HL-60 (cell line): ENCODE results near the gene PKP4.

Experiments
- CTCF ChIP-seq: IDR thresholded peaks from one replicate; pipeline ENCODE4 v1.5.1; 2011; ENCODE audit warnings: low read length, control low read depth, inconsistent platforms; ENCODE audit not compliant: insufficient read depth
- REST ChIP-seq: IDR thresholded peaks from 2 replicates; pipeline ENCODE4 v1.6.1; 2012; ENCODE audit warnings: low read depth; ENCODE audit not compliant: insufficient replicate concordance

GRCh38 chr2:158460632-158461297, 4.0 kb downstream of the PKP4 start:
- TF ChIP-seq REST: no peak
- no peak for TF ChIP-seq CTCF
